BE2C (cell line): ENCODE results near the gene VGF.
"Not testable (repeated sequence)": the region's sequence is repeated elsewhere in the genome, so short reads cannot be mapped to it uniquely, and the experiment has no call there.

ENCODE experiments used
- DNase-seq: peaks from one replicate; pipeline ENCODE4 v3.0.0-alpha.2; 2020
- H3K27me3 ChIP-seq: fragments of 250-450 bp; sonication (Bioruptor Pico); 2 replicates; pipeline ENCODE4 v1.5.1; 2020; ENCODE audit warnings: mild to moderate bottlenecking
- H3K36me3 ChIP-seq: fragments of 250-450 bp; sonication (Bioruptor Pico); 2 replicates; pipeline ENCODE4 v1.5.1; 2020; ENCODE audit warnings: mild to moderate bottlenecking
- H3K4me1 ChIP-seq: fragments of 250-450 bp; sonication (Bioruptor Pico); 2 replicates; pipeline ENCODE4 v1.5.1; 2020
- H3K4me3 ChIP-seq: 2 replicates; pipeline ENCODE4 v1.5.1; 2011; ENCODE audit warnings: low read depth, low read length
- H3K9me3 ChIP-seq: fragments of 250-450 bp; sonication (Bioruptor Pico); 2 replicates; pipeline ENCODE4 v1.5.1; 2020
- CTCF ChIP-seq: IDR thresholded peaks from 2 replicates; pipeline ENCODE4 v1.5.1; 2012; ENCODE audit warnings: mild to moderate bottlenecking, low read depth, low read length

Gene VGF

GRCh38 chr7:101200862-101201599, 35.7 kb upstream of the VGF start, which contains the start of gene MOGAT3:
MOGAT3 (minus strand) TSS chr7:101201036; CDS start chr7:101200854, 182 bp downstream.
- no peak within 1 kb of the TSS for H3K4me3 ChIP-seq
- TF ChIP-seq CTCF, result no peak
- no peaks in the 10 kb centered on the region; the same call in 1 of the 2 replicates for H3K36me3 ChIP-seq
- no peaks in the 10 kb centered on the region for H3K9me3 ChIP-seq
- H3K27me3 ChIP-seq, result no peaks in the 10 kb centered on the region
- DNase-seq, result no peak
- no peaks in the 10 kb centered on the region for H3K4me1 ChIP-seq

DNA sequence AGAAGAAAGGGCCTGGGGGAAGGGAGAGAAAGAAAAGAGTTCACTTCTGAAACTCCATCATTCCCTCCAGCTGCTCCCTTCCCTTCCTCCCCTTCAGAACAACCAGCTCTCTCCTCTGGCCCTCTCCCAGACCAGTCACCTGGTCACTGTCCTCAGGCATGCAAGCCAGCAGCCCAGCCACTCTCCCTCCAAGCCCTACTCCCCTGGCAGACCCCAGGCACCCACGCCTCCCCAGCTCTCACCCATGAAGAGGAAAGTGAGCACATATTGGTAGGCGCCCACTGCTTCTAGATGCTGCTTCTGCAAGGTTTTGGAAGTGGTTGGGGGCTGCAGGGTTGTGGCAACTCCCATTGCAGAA, 35.1 kb upstream of the VGF start:
- Histone ChIP-seq H3K36me3 (no peaks in the 10 kb centered on the region), H3K9me3 (no peaks in the 10 kb centered on the region), H3K4me3 (no peak overlapping the region), H3K27me3 (no peaks in the 10 kb centered on the region), H3K4me1 (no peaks in the 10 kb centered on the region)
- no peak for DNase-seq
- TF ChIP-seq CTCF, result no peak

- not testable (repeated sequence) for H3K9me3 ChIP-seq, H3K4me3 ChIP-seq, H3K4me1 ChIP-seq, DNase-seq, H3K27me3 ChIP-seq, H3K36me3 ChIP-seq
Measured at GRCh38 chr7:101199522-101199921, 34.2 kb upstream of the VGF start.

- TF ChIP-seq CTCF, result no peak
- H3K4me3 ChIP-seq, result no peak overlapping the region
- no peaks in the 10 kb centered on the region for H3K27me3 ChIP-seq
- no peaks in the 10 kb centered on the region for H3K36me3 ChIP-seq
- no peaks in the 10 kb centered on the region for H3K9me3 ChIP-seq
- no peak for DNase-seq
- no peaks in the 10 kb centered on the region for H3K4me1 ChIP-seq
Measured at GRCh38 chr7:101198476-101198875, 33.1 kb upstream of the VGF start.

DNA sequence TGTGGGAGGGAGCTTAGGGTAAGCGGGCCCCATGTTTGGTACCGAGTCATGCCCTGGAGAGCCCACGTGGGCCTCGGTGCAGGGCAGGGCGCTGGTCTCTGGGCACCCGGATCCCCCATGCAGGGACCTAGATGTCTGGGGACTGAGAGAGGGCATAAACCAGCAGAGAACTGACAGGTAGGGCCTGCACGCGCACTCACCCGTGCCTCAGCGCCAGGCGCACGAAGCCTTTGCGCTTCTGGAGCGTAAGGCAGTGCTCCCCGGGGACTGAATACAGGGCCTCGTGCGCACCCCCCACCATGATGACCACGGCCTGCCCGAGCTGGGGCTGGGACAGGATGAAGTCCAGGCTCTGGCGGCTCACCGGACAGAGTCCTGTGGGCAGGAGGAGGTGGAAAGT, 32.6 kb upstream of the VGF start:
- no peak for TF ChIP-seq CTCF
- H3K27me3 ChIP-seq, result no peaks in the 10 kb centered on the region
- no peaks in the 10 kb centered on the region for H3K4me1 ChIP-seq
- no peak for DNase-seq
- H3K9me3 ChIP-seq, result no peaks in the 10 kb centered on the region
- no peaks in the 10 kb centered on the region for H3K36me3 ChIP-seq
- no peak overlapping the region for H3K4me3 ChIP-seq

GRCh38 chr7:101195884-101196283, 30.5 kb upstream of the VGF start:
- Histone ChIP-seq H3K4me3 (no peak overlapping the region), H3K36me3 (no peaks in the 10 kb centered on the region), H3K27me3 (no peaks in the 10 kb centered on the region), H3K4me1 (no peaks in the 10 kb centered on the region), H3K9me3 (no peaks in the 10 kb centered on the region)
- DNase-seq, result no peak
- no peak for TF ChIP-seq CTCF

- no peak for TF ChIP-seq CTCF
- DNase-seq, result no peak
- no peaks in the 10 kb centered on the region for H3K27me3 ChIP-seq
- no peak overlapping the region for H3K4me3 ChIP-seq
- no peaks in the 10 kb centered on the region for H3K4me1 ChIP-seq
- H3K36me3 ChIP-seq, result no peaks in the 10 kb centered on the region
- no peaks in the 10 kb centered on the region for H3K9me3 ChIP-seq
Measured at GRCh38 chr7:101189109-101189508, 23.7 kb upstream of the VGF start.
